HEK293 (cell line): Measurements from ENCODE around the gene KCNJ15.

Experiments used
- CTCF ChIA-PET: fragments of 350-600 bp; formaldehyde crosslinking; extraction: SDS; loops from one replicate; lab custom pipeline; 2021; ENCODE audit warnings: antibody characterized with exemption; lab: Yijun Ruan, JAX
- POLR2A ChIA-PET: fragments of 300-600 bp; formaldehyde crosslinking; extraction: SDS; loops from one replicate; lab custom pipeline; 2020; ENCODE audit warnings: antibody characterized with exemption, inconsistent platforms; lab: Yijun Ruan, JAX
- H3K27ac ChIP-seq: fragments of 200-500 bp; sonication (Bioruptor generic); 2 replicates; pipeline ENCODE4 v1.5.1; 2014; ENCODE audit warnings: low read depth, low read length, control low read depth, inconsistent platforms; ENCODE audit errors: extremely low read depth
- H3K36me3 ChIP-seq, 2 experiments: fragments of 200-500 bp in 1 of 2; sonication (Bioruptor generic) in 1 of 2; 1 replicate in 1 of 2; 2 replicates in 1 of 2; pipeline ENCODE4 v1.5.1; 2014 to 2017; ENCODE audit warnings: inconsistent platforms in 2 of 2, low read length in 2 of 2; ENCODE audit not compliant: control insufficient read depth in 2 of 2, insufficient read depth in 1 of 2
- H3K4me1 ChIP-seq: fragments of 200-500 bp; sonication (Bioruptor generic); 2 replicates; pipeline ENCODE4 v1.5.1; 2014; ENCODE audit warnings: mild to moderate bottlenecking, low read length, inconsistent platforms; ENCODE audit not compliant: control insufficient read depth, insufficient read depth
- H3K4me3 ChIP-seq: 2 replicates; pipeline ENCODE4 v1.5.1; 2011; ENCODE audit warnings: low read depth, mild to moderate bottlenecking, control low read depth, low read length, moderate library complexity
- H3K9me3 ChIP-seq: fragments of 200-500 bp; sonication (Bioruptor generic); 2 replicates; pipeline ENCODE4 v1.5.1; 2014; ENCODE audit warnings: low read depth, low read length, inconsistent platforms; ENCODE audit not compliant: control insufficient read depth, insufficient read depth
- BCL11B ChIP-seq: fragments of 450-650 bp; formaldehyde crosslinking; IDR thresholded peaks from 2 replicates; pipeline ENCODE4 v1.5.1; 2016; ENCODE audit warnings: low read depth, missing biosample characterization, missing genetic modification characterization
- KLF8 ChIP-seq: fragments of 450-650 bp; formaldehyde crosslinking; IDR thresholded peaks from 2 replicates; pipeline ENCODE4 v1.5.1; 2016; ENCODE audit warnings: missing biosample characterization, missing genetic modification characterization
- OSR2 ChIP-seq: fragments of 450-650 bp; formaldehyde crosslinking; IDR thresholded peaks from 2 replicates; pipeline ENCODE4 v1.5.1; 2016; ENCODE audit warnings: missing biosample characterization, missing genetic modification characterization
- SP2 ChIP-seq: fragments of 450-650 bp; formaldehyde crosslinking; IDR thresholded peaks from 2 replicates; pipeline ENCODE4 v1.5.1; 2016; ENCODE audit warnings: missing biosample characterization, missing genetic modification characterization
- ZBTB21 ChIP-seq: fragments of 450-650 bp; formaldehyde crosslinking; IDR thresholded peaks from 2 replicates; pipeline ENCODE4 v1.5.1; 2017; ENCODE audit warnings: missing biosample characterization, missing genetic modification characterization
- ZBTB8A ChIP-seq: fragments of 450-650 bp; formaldehyde crosslinking; IDR thresholded peaks from 2 replicates; pipeline ENCODE4 v1.5.1; 2016; ENCODE audit warnings: missing biosample characterization, missing genetic modification characterization
- ZEB2 ChIP-seq: fragments of 450-650 bp; formaldehyde crosslinking; IDR thresholded peaks from 2 replicates; pipeline ENCODE4 v1.5.1; 2016; ENCODE audit warnings: missing biosample characterization, missing genetic modification characterization
- ZFP3 ChIP-seq: fragments of 450-650 bp; formaldehyde crosslinking; IDR thresholded peaks from 2 replicates; pipeline ENCODE4 v1.5.1; 2016; ENCODE audit warnings: low read depth, missing biosample characterization, missing genetic modification characterization
- ZNF157 ChIP-seq: fragments of 450-650 bp; formaldehyde crosslinking; IDR thresholded peaks from 2 replicates; pipeline ENCODE4 v1.5.1; 2016; ENCODE audit warnings: missing biosample characterization, missing genetic modification characterization
- ZNF16 ChIP-seq: fragments of 450-650 bp; formaldehyde crosslinking; IDR thresholded peaks from 2 replicates; pipeline ENCODE4 v1.5.1; 2016; ENCODE audit warnings: low read depth, missing biosample characterization, missing genetic modification characterization
- ZNF266 ChIP-seq: fragments of 450-650 bp; formaldehyde crosslinking; IDR thresholded peaks from 2 replicates; pipeline ENCODE4 v1.5.1; 2016; ENCODE audit warnings: missing biosample characterization, missing genetic modification characterization, low read depth
- ZNF292 ChIP-seq: fragments of 450-650 bp; formaldehyde crosslinking; IDR thresholded peaks from 2 replicates; pipeline ENCODE4 v1.5.1; 2016; ENCODE audit warnings: low read depth, missing biosample characterization, missing genetic modification characterization, borderline replicate concordance
- ZNF354C ChIP-seq: fragments of 450-650 bp; formaldehyde crosslinking; IDR thresholded peaks from 2 replicates; pipeline ENCODE4 v1.5.1; 2016; ENCODE audit warnings: missing biosample characterization, missing genetic modification characterization, low read depth, borderline replicate concordance
- ZNF426 ChIP-seq: fragments of 450-650 bp; formaldehyde crosslinking; IDR thresholded peaks from 2 replicates; pipeline ENCODE4 v1.5.1; 2017; ENCODE audit warnings: missing biosample characterization, missing genetic modification characterization, mild to moderate bottlenecking, inconsistent platforms, moderate library complexity
- ZNF473 ChIP-seq: fragments of 450-650 bp; formaldehyde crosslinking; IDR thresholded peaks from 2 replicates; pipeline ENCODE4 v1.5.1; 2017; ENCODE audit warnings: missing biosample characterization, missing genetic modification characterization
- ZNF600 ChIP-seq: fragments of 450-650 bp; formaldehyde crosslinking; IDR thresholded peaks from 2 replicates; pipeline ENCODE4 v1.5.1; 2016; ENCODE audit warnings: missing biosample characterization, missing genetic modification characterization
- ZNF785 ChIP-seq: fragments of 450-650 bp; formaldehyde crosslinking; IDR thresholded peaks from 2 replicates; pipeline ENCODE4 v1.5.1; 2016; ENCODE audit warnings: missing biosample characterization, missing genetic modification characterization
- ZNF791 ChIP-seq: fragments of 450-650 bp; formaldehyde crosslinking; IDR thresholded peaks from 2 replicates; pipeline ENCODE4 v1.5.1; 2016; ENCODE audit warnings: missing biosample characterization, missing genetic modification characterization
- TF ChIP-seq, protein P1 (sequence below): fragments of 450-650 bp; formaldehyde crosslinking; IDR thresholded peaks from 2 replicates; pipeline ENCODE4 v1.5.1; 2016; ENCODE audit warnings: missing biosample characterization, missing genetic modification characterization
- TF ChIP-seq, protein P2 (sequence below): fragments of 450-650 bp; IDR thresholded peaks from 2 replicates; pipeline ENCODE4 v1.5.1; 2018; ENCODE audit warnings: missing biosample characterization, missing genetic modification characterization
- TF ChIP-seq, protein P3 (sequence below): fragments of 450-650 bp; formaldehyde crosslinking; IDR thresholded peaks from 2 replicates; pipeline ENCODE4 v1.5.1; 2017; ENCODE audit warnings: missing biosample characterization, missing genetic modification characterization
- TF ChIP-seq, protein P4 (sequence below): fragments of 450-650 bp; formaldehyde crosslinking; IDR thresholded peaks from 2 replicates; pipeline ENCODE4 v1.5.1; 2016; ENCODE audit warnings: missing biosample characterization, missing genetic modification characterization
- TF ChIP-seq, protein P5 (sequence below): fragments of 450-650 bp; formaldehyde crosslinking; IDR thresholded peaks from 2 replicates; pipeline ENCODE4 v1.5.1; 2016; ENCODE audit warnings: missing biosample characterization, missing genetic modification characterization

The KCNJ15 gene

DNA sequence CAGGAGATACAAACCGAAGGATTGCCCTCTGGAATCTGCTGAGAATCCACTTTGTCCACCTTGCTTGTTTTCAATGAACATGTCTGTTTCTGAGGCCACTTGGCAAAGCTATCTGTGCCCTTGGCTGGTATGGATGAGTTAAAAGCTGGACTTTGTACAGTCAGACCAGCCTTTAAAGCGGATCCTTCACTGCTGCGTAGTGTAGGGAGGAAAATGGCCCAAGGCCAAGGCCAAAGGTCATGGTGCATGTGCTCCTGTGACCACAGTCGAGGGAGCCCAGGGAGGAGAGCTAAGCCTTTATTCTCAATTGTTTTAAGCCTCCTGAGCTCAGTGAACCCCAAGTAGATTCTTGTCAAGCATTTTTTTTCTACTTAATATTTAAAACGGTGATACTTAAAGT lies 37.0 kb downstream of the KCNJ15 start (continued):
- TF ChIP-seq, protein P1, sequence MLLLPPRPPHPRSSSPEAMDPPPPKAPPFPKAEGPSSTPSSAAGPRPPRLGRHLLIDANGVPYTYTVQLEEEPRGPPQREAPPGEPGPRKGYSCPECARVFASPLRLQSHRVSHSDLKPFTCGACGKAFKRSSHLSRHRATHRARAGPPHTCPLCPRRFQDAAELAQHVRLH (tag by site-specific recombination), result no peak
- TF ChIP-seq, protein P2, sequence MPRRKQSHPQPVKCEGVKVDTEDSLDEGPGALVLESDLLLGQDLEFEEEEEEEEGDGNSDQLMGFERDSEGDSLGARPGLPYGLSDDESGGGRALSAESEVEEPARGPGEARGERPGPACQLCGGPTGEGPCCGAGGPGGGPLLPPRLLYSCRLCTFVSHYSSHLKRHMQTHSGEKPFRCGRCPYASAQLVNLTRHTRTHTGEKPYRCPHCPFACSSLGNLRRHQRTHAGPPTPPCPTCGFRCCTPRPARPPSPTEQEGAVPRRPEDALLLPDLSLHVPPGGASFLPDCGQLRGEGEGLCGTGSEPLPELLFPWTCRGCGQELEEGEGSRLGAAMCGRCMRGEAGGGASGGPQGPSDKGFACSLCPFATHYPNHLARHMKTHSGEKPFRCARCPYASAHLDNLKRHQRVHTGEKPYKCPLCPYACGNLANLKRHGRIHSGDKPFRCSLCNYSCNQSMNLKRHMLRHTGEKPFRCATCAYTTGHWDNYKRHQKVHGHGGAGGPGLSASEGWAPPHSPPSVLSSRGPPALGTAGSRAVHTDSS (tag by site-specific recombination), result no peak
- TF ChIP-seq ZNF16 (tag by site-specific recombination) (no peak), ZFP3 (no peak)

DNA sequence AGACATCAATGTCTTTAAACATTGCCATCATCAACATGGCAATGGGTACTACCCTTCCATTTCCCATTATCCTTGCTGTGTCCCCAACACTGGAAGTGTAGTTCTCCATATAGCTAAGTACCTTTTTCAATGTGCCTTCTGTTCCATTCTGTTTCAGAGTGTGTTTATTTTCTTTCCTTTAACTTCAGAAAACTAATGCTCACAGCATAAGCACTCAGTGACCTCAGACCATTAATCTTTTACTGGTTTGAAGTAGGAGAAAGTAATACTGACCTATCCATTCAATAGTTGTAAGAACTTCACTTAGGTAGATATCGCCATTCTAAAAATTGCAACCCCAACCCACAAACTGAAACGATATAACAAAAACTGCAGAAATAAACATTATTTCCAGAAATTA lies 37.8 kb downstream of the KCNJ15 start:
- no peak overlapping the region for H3K27ac ChIP-seq
- no peaks in the 10 kb centered on the region for H3K36me3 ChIP-seq
- H3K4me1 ChIP-seq, result peaks cover 12% of the 10 kb centered on the region; the same call in 1 of the 2 replicates
- H3K4me3 ChIP-seq, result no peak overlapping the region
- POLR2A ChIA-PET, result no interaction called here
- TF ChIP-seq ZNF266, result no peak
- TF ChIP-seq, protein P3, sequence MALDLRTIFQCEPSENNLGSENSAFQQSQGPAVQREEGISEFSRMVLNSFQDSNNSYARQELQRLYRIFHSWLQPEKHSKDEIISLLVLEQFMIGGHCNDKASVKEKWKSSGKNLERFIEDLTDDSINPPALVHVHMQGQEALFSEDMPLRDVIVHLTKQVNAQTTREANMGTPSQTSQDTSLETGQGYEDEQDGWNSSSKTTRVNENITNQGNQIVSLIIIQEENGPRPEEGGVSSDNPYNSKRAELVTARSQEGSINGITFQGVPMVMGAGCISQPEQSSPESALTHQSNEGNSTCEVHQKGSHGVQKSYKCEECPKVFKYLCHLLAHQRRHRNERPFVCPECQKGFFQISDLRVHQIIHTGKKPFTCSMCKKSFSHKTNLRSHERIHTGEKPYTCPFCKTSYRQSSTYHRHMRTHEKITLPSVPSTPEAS, result no peak
- no peak for TF ChIP-seq ZBTB21 (tag by site-specific recombination)
- no peak for TF ChIP-seq ZEB2 (tag by site-specific recombination)
- no peak for TF ChIP-seq ZNF600 (tag by site-specific recombination)
- TF ChIP-seq ZNF426, result no peak
- no peaks in the 10 kb centered on the region for H3K9me3 ChIP-seq
- CTCF ChIA-PET, result interaction anchor here (1.0 to 2.0 kb wide), 4 partner anchors 29 to 843 kb away, joined by 3 to 8 read pairs (median 4); no protein-coding TSS in a partner anchor

DNA sequence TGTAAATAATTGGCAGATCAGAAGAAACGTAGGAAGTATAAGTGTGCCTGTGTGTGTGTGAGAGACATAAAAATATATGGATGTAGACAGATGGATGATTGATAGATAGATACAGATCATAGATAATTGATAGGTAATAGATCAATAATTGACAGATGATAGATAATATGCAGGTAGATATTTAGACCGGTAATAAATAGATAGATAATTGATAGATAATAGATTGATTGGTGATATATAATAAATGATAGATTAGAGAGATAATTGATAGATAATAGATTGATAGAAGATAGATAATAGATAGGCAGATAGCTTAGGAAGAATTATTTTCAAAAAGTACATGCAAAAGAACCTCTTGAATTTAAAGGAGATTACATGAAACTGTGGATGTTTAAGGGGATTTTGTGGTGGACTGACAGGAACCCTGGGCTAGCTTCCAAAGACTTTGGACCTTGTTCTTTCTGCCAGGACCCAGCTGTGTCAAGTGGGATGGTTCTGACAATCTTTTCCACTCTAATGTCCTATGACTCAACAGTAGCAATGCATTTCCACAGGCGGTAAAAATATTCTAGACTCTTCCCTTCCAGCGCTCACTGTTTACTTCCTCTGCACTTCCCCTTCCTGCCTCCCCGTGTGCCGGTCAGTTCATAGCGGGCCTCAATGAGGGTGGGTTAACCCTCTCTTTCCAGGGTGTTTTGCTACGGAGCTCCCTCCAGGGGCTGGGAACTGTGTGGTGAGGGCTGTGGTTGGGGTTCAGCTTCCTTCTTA lies 39.4 kb downstream of the KCNJ15 start:
- POLR2A ChIA-PET, result no interaction called here
- H3K4me3 ChIP-seq, result no peak overlapping the region
- H3K27ac ChIP-seq, result no peak overlapping the region
- H3K9me3 ChIP-seq, result no peaks in the 10 kb centered on the region
- H3K4me1 ChIP-seq, result peaks cover 10% of the 10 kb centered on the region; the same call in 1 of the 2 replicates
- CTCF ChIA-PET, result interaction anchor here (0.7 kb wide), 1 partner anchor 21 kb away, joined by 3 read pairs; no protein-coding TSS in a partner anchor
- H3K36me3 ChIP-seq, result no peaks in the 10 kb centered on the region
- TF ChIP-seq ZNF426 (no peak), ZBTB8A (tag by site-specific recombination) (no peak), ZNF473 (tag by site-specific recombination) (no peak), ZNF791 (tag by site-specific recombination) (no peak), ZNF157 (tag by site-specific recombination) (no peak), KLF8 (no peak), BCL11B (tag by site-specific recombination) (no peak), SP2 (tag by site-specific recombination) (no peak), ZNF292 (tag by site-specific recombination) (no peak), ZNF354C (no peak), ZNF785 (tag by site-specific recombination) (no peak), OSR2 (tag by site-specific recombination) (no peak)
- TF ChIP-seq, protein P4, sequence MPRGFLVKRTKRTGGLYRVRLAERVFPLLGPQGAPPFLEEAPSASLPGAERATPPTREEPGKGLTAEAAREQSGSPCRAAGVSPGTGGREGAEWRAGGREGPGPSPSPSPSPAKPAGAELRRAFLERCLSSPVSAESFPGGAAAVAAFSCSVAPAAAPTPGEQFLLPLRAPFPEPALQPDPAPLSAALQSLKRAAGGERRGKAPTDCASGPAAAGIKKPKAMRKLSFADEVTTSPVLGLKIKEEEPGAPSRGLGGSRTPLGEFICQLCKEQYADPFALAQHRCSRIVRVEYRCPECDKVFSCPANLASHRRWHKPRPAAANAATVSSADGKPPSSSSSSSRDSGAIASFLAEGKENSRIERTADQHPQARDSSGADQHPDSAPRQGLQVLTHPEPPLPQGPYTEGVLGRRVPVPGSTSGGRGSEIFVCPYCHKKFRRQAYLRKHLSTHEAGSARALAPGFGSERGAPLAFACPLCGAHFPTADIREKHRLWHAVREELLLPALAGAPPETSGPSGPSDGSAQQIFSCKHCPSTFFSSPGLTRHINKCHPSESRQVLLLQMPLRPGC (tag by site-specific recombination), result no peak
- TF ChIP-seq, protein P5, sequence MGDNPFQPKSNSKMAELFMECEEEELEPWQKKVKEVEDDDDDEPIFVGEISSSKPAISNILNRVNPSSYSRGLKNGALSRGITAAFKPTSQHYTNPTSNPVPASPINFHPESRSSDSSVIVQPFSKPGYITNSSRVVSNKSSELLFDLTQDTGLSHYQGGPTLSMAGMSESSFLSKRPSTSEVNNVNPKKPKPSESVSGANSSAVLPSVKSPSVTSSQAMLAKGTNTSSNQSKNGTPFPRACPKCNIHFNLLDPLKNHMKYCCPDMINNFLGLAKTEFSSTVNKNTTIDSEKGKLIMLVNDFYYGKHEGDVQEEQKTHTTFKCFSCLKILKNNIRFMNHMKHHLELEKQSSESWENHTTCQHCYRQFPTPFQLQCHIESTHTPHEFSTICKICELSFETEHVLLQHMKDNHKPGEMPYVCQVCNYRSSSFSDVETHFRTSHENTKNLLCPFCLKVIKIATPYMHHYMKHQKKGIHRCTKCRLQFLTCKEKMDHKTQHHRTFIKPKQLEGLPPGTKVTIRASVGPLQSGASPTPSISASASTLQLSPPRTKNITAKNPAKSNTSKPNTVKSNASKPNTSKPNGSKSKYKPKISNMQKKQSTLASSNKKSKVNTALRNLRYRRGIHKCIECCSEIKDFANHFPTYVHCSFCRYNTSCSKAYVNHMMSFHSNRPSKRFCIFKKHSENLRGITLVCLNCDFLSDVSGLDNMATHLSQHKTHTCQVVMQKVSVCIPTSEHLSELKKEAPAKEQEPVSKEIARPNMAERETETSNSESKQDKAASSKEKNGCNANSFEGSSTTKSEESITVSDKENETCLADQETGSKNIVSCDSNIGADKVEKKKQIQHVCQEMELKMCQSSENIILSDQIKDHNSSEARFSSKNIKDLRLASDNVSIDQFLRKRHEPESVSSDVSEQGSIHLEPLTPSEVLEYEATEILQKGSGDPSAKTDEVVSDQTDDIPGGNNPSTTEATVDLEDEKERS (tag by site-specific recombination), result no peak
